ENCODE measurements around the gene CRACDL.
"Not testable (repeated sequence)": the region's sequence is repeated elsewhere in the genome, so short reads cannot be mapped to it uniquely, and the experiment has no call there.

CRACDL gene

DNA sequence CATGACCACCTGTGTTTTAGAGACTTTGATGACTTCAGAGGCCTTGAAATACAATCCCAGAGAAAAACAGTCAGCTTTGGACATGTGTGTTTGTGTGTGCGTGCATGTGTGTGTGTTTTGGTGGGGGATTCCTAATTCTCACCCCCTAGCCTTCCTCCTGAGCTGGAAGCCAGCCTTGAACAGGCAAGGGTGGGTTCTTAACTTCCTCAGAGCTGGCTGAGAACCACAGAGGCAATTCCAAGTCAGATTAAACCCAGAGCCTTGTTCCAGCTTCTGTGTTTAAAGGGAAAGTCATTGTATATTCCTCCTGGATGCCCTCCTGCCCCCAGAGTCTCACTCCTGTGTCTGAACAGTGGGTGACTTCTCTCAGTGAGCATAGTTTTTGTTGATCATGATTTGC is 159.9 kb downstream of the CRACDL start:
- no peak for DNase-seq (ENCODE audit: low read depth in 2 of 2)

GRCh38 chr2:98775146-98775986 is 160.7 kb downstream of the CRACDL start:
- DNase-seq (ENCODE audit: low read depth in 2 of 2) = no peak

- no peak for DNase-seq (ENCODE audit: low read depth in 2 of 2)
Measured at GRCh38 chr2:98773907-98774306, 162.1 kb downstream of the CRACDL start.

DNA sequence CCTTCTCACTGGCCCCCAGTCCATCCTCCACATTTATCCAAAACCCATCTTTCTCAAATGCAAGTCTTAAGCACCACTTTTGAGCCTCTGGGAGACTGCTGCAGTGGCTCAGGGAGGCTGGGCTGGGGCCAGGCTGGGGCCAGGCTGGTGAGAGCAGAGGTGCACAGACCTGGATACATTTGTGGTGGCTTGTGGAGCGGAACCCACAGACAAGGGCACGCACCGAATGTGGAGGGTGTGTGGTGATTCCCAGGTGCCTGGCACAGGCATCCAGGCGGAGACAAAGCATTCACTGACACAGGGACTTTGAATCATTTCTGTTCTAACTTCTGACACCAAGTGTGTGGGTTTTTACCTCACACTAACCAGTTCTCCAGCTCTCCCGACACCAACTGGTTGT is 162.9 kb downstream of the CRACDL start:
- DNase-seq (ENCODE audit: low read depth in 2 of 2) = no peak

GRCh38 chr2:98772536-98772935 is 163.5 kb downstream of the CRACDL start:
- DNase-seq (ENCODE audit: low read depth in 2 of 2) = no peak

- peak in 1 of 2 donors; percentile 27 for DNase-seq (ENCODE audit: low read depth in 2 of 2)
Measured at GRCh38 chr2:98771721-98772524, 164.1 kb downstream of the CRACDL start.

DNA sequence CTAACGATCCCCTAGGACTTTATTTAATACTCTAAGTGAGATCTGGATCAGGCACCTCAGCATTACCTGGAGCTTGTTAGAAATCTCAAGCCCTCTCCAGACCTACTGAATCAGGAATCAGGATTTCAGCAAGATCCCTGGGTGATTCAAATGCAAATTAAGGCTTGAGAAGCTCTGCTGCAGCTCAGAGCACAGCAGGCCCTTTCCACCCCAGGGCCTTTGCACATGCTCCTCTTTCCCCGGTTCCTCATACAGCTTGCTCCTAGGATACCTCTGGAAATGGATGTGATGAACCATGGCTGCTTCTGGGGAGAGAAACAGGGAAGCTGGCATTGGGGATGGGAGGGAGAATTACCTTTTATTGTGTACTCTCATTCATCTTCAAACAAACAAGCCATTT is 164.8 kb downstream of the CRACDL start:
- DNase-seq (ENCODE audit: low read depth in 2 of 2) = no peak

GRCh38 chr2:98769784-98770183 is 166.2 kb downstream of the CRACDL start:
- DNase-seq (ENCODE audit: low read depth in 2 of 2) = no peak

GRCh38 chr2:98769114-98769476 is 166.9 kb downstream of the CRACDL start:
- no peak for DNase-seq (ENCODE audit: low read depth in 2 of 2)

GRCh38 chr2:98768384-98769113 is 167.5 kb downstream of the CRACDL start:
- no peak for DNase-seq (ENCODE audit: low read depth in 2 of 2)

DNA sequence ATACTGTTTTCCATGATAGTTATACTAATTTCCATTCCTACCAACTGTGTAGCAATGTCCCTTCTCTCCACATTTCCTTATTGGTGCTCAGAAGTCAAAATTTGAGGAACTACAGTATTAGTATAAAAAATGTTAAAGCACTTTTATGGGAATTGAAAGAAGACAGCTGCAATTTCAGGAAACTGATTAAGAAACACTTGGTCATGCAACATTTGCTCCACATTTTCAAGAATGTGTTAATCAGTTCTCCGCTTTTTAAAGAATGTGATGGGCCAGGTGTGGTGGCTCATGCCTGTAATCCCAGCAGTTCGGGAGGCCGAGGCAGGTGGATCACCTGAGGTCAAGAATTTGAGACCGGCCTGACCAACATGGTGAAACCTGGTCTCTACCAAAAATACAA is 171.5 kb downstream of the CRACDL start:
- no peak for DNase-seq (ENCODE audit: low read depth in 2 of 2)

- DNase-seq (ENCODE audit: low read depth in 2 of 2) = no peak
Measured at GRCh38 chr2:98763209-98763951, 172.6 kb downstream of the CRACDL start.

DNA sequence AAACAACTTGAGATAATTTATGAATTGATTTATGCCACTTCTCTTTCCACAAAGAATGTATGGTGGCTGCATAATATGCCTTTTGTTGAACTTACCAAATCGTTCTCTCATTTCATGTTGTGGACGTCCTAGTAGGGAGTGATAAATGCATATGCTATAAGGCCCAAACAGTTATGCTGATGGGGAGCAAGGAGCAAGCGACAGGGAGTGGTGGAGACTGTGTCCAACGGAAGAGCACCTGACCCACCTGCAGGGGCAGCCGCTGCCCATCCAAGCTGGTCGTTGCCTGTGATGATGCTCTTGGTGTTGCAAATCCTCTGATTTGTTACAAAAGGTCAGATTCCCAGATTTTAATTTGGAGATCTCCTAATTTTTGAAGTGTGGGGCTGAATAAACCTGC is 174.1 kb downstream of the CRACDL start:
- DNase-seq (ENCODE audit: low read depth in 2 of 2) = no peak

GRCh38 chr2:98761267-98761781 is 174.7 kb downstream of the CRACDL start:
- no peak for DNase-seq (ENCODE audit: low read depth in 2 of 2)

DNA sequence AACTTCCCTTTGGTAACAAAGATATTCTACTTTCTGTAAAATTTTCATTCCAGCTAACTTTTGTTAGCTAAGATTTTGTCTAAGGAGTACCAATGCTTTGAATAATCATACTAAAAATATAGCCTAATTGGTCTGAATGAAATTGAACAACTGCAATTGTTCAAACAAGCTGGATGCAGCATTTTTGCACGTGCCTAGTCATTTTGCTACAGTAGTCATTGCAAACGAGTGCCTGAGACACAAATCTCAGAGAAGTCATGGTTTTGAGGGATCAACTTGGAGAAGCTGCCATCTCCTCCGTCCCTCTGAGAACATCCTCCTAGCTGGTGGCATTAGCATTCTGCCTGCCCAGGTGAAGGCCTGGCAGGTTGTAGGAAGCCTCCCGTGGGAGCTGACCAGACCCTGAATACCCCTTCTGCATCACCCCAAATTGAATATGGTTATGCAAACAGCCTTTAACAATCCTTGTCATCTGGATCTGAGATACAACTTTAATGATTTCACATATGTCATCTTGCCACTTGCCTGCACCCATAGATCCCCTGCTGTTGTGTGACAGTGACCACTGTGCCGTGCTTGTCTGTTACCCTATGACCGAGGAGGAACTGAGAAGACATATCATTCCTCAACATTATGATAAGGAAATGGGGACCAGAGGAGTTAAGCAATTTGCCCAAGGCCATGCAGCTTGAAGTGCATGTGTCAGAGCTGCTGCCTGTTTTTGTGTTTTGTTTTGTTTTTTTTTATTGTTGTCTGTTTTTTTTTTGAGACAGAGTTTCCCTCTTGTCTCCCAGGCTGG is 176.0 kb downstream of the CRACDL start:
- DNase-seq (ENCODE audit: low read depth in 2 of 2) = no peak

- DNase-seq (ENCODE audit: low read depth in 2 of 2) = no peak
Measured at GRCh38 chr2:98759338-98759737, 176.7 kb downstream of the CRACDL start.

DNA sequence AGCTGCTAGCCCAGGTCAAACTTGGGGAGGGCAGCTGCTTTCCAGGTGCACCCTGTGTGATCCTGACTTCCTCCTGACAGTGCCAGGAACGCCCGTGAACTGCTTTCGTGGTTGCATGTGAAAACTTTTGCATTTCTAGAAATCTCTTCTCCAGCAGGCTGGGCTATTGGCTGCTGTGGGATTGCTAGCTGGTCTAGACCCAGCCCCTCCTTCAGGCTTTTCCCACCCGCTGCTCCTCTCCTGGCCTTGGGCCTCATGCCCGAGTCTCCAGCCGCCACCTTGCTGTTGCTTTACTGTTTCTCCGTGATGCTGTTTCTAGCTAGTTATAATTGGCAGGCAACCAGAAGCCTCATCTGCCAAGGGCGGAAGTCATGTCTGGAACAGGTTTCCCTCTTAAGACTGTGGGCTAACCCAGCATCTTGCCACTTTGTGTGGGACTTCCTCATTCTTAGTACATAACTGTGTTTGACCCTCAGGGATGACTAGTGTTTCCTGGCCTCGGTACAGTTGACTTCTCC is 178.1 kb downstream of the CRACDL start:
- DNase-seq (ENCODE audit: low read depth in 2 of 2) = peak; percentile 28 to 30

DNA sequence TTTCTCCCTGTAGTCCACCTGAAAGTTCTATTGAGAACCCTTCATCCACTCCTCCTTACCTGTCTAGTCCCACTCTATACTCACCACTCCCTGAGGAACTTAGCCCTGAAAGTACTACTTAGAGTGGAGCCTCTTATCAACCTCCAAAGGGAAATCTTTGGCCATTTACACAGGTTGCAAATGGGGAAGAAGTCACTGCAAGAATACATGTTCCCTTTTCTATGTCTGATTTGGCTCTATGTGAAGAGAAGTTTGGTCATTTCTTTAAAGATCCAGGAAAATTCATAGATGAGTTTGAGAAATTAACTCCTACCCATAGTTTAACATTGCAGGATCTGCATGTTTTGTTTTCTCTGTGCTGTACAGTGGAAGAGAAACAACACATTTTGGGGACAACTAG is 182.2 kb downstream of the CRACDL start:
- no peak for DNase-seq (ENCODE audit: low read depth in 2 of 2)

GRCh38 chr2:98752711-98753110 is 183.3 kb downstream of the CRACDL start:
- not testable (repeated sequence) for DNase-seq (ENCODE audit: low read depth in 2 of 2)

DNA sequence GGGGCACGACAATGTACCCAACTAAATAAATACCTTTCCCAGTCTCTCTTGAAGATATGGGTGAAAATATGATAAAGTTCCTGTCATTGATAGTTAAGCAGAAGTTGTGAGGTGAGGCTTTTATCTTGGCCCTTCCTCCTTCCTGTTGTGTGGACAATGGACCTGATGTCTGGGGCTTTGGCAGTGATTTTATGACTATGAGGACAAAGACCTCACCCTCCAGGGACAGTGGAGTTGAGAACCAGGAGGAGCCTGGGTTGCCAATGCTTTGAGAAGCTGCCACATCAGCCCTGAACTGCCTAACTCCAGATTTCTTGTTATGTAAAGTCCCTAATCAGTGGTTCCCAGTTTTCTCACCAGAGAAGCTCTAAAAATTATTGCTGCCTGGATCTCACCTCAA is 184.3 kb downstream of the CRACDL start:
- DNase-seq (ENCODE audit: low read depth in 2 of 2) = no peak
